ENCODE data around the gene BOLA1. TPM values are rescaled to one million over a fixed set of nuclear protein-coding genes. Genes with fewer than 3 reads are reported as not detected.
"Not testable (repeated sequence)": the region's sequence is repeated elsewhere in the genome, so short reads cannot be mapped to it uniquely, and the experiment has no call there.

BOLA1 gene
- polyA plus RNA-seq, 1 of the 3 experiments (the other 2 are of a cell fraction) = 24.6 TPM

- TF ChIP-seq ZBTB33 (IDR thresholded peaks at IDR 0.05; ENCODE audit: borderline replicate concordance, low read depth) (0 out of 2 replicates have a peak, but pooled peaks have one; percentile 22), ELF1 (IDR thresholded peaks at IDR 0.05) (no peak)
- ChIA-PET POLR2A (interaction anchor here (1.0 to 2.4 kb wide), 2 partner anchors 37 to 39 kb away, joined by 3 to 13 read pairs; a partner anchor contains a TSS), CTCF (no interaction called here)
- H4K20me1 ChIP-seq (ENCODE audit: insufficient read depth) = no peaks in the 10 kb centered on the region; the same call in 1 of the 2 replicates
- H3K4me2 ChIP-seq = peak overlapping the region; percentile 79
- 2% methylated on average over 9 of the region's 9 CpGs for WGBS (ENCODE audit: low lambda C conversion rate)
- H2AFZ ChIP-seq (ENCODE audit: low read depth) = no peak overlapping the region
- no peaks in the 10 kb centered on the region for H3K27me3 ChIP-seq (ENCODE audit: insufficient read depth)
- peaks cover 0 to 18% of the 10 kb centered on the region in 2 experiments for H3K36me3 ChIP-seq (replicated peaks in 1 of 2; ENCODE audit: control insufficient read depth in 1 of 2, insufficient read depth in 2 of 2, low read length in 1 of 2)
- H3K79me2 ChIP-seq (ENCODE audit: insufficient read depth) = peaks cover 52% of the 10 kb centered on the region
- DNase-seq = no peak
- H3K9ac ChIP-seq = peak overlapping the region; percentile 76
- H3K4me3 ChIP-seq (ENCODE audit: low read depth in 2 of 2, low read length in 1 of 2) = peak overlapping the region; percentile 65 to 69
- peak overlapping the region; percentile 72 to 90 for H3K27ac ChIP-seq (ENCODE audit: low read depth in 2 of 2, low read length in 1 of 2)
- no peaks in the 10 kb centered on the region for H3F3A ChIP-seq (replicated peaks; ENCODE audit: insufficient read depth)
- peaks cover 13 to 35% of the 10 kb centered on the region in 2 experiments; a peak in 3 of 4 replicates for H3K4me1 ChIP-seq (ENCODE audit: control insufficient read depth in 1 of 2, insufficient read depth in 2 of 2, low read depth in 1 of 2, low read length in 1 of 2)
- H3K9me3 ChIP-seq = no peaks in the 10 kb centered on the region
- no peaks in the 10 kb centered on the region for H3K9me2 ChIP-seq
Measured at GRCh38 chr1:149849947-149850360, 49.4 kb upstream of the BOLA1 start.

GRCh38 chr1:149850732-149851345, 48.5 kb upstream of the BOLA1 start:
- H3K9me2 ChIP-seq; H3K4me3 ChIP-seq (ENCODE audit: low read depth in 2 of 2, low read length in 1 of 2); H3K36me3 ChIP-seq (replicated peaks in 1 of 2; ENCODE audit: control insufficient read depth in 1 of 2, insufficient read depth in 2 of 2, low read length in 1 of 2); DNase-seq; H3K9ac ChIP-seq; CTCF ChIA-PET; H4K20me1 ChIP-seq (ENCODE audit: insufficient read depth); H3K4me2 ChIP-seq; H2AFZ ChIP-seq (ENCODE audit: low read depth); H3K27ac ChIP-seq (ENCODE audit: low read depth in 2 of 2, low read length in 1 of 2); H3K27me3 ChIP-seq (ENCODE audit: insufficient read depth); H3K9me3 ChIP-seq; H3F3A ChIP-seq (replicated peaks; ENCODE audit: insufficient read depth): not testable (repeated sequence)
- Histone ChIP-seq H3K79me2 (ENCODE audit: insufficient read depth) (peaks cover 44% of the 10 kb centered on the region), H3K4me1 (ENCODE audit: control insufficient read depth in 1 of 2, insufficient read depth in 2 of 2, low read depth in 1 of 2, low read length in 1 of 2) (peaks cover 13 to 26% of the 10 kb centered on the region in 2 experiments; a peak in 3 of 4 replicates)
- POLR2A ChIA-PET = interaction anchor here (2.4 kb wide), 1 partner anchor 36 kb away, joined by 13 read pairs; a partner anchor contains a TSS
- no CpG with 5 or more reads among the region's 62 CpGs for WGBS (ENCODE audit: low lambda C conversion rate)

- H3K9me3 ChIP-seq; POLR2A ChIA-PET; H3K4me2 ChIP-seq; H3K4me3 ChIP-seq (ENCODE audit: low read depth in 2 of 2, low read length in 1 of 2); H3K36me3 ChIP-seq (replicated peaks in 1 of 2; ENCODE audit: control insufficient read depth in 1 of 2, insufficient read depth in 2 of 2, low read length in 1 of 2); H3K9me2 ChIP-seq; H3K9ac ChIP-seq; H2AFZ ChIP-seq (ENCODE audit: low read depth); H4K20me1 ChIP-seq (ENCODE audit: insufficient read depth); CTCF ChIA-PET; H3F3A ChIP-seq (replicated peaks; ENCODE audit: insufficient read depth); H3K27me3 ChIP-seq (ENCODE audit: insufficient read depth); DNase-seq; H3K27ac ChIP-seq (ENCODE audit: low read depth in 2 of 2, low read length in 1 of 2): not testable (repeated sequence)
- H3K79me2 ChIP-seq (ENCODE audit: insufficient read depth) = peaks cover 35% of the 10 kb centered on the region
- WGBS (ENCODE audit: low lambda C conversion rate) = no CpG with 5 or more reads among the region's 53 CpGs
- peaks cover 13 to 21% of the 10 kb centered on the region in 2 experiments; a peak in 3 of 4 replicates for H3K4me1 ChIP-seq (ENCODE audit: control insufficient read depth in 1 of 2, insufficient read depth in 2 of 2, low read depth in 1 of 2, low read length in 1 of 2)
Measured at GRCh38 chr1:149851585-149852213, 47.7 kb upstream of the BOLA1 start.

GRCh38 chr1:149852263-149852662, 47.1 kb upstream of the BOLA1 start:
- H3F3A ChIP-seq (replicated peaks; ENCODE audit: insufficient read depth); H2AFZ ChIP-seq (ENCODE audit: low read depth); H3K4me3 ChIP-seq (ENCODE audit: low read depth in 2 of 2, low read length in 1 of 2); DNase-seq; H3K9me3 ChIP-seq; H3K9ac ChIP-seq; POLR2A ChIA-PET; H3K4me2 ChIP-seq; H3K27ac ChIP-seq (ENCODE audit: low read depth in 2 of 2, low read length in 1 of 2); H3K36me3 ChIP-seq (replicated peaks in 1 of 2; ENCODE audit: control insufficient read depth in 1 of 2, insufficient read depth in 2 of 2, low read length in 1 of 2); H4K20me1 ChIP-seq (ENCODE audit: insufficient read depth); H3K27me3 ChIP-seq (ENCODE audit: insufficient read depth); H3K9me2 ChIP-seq; CTCF ChIA-PET: not testable (repeated sequence)
- Histone ChIP-seq H3K4me1 (ENCODE audit: control insufficient read depth in 1 of 2, insufficient read depth in 2 of 2, low read depth in 1 of 2, low read length in 1 of 2) (peaks cover 13 to 21% of the 10 kb centered on the region in 2 experiments; a peak in 3 of 4 replicates), H3K79me2 (ENCODE audit: insufficient read depth) (peaks cover 29% of the 10 kb centered on the region)
- no CpG with 5 or more reads among the region's 26 CpGs for WGBS (ENCODE audit: low lambda C conversion rate)

- H3K4me3 ChIP-seq (ENCODE audit: low read depth in 2 of 2, low read length in 1 of 2); H3K9me3 ChIP-seq; CTCF ChIA-PET; DNase-seq; POLR2A ChIA-PET; H3K27me3 ChIP-seq (ENCODE audit: insufficient read depth); H3K4me2 ChIP-seq; H3K79me2 ChIP-seq (ENCODE audit: insufficient read depth); H3F3A ChIP-seq (replicated peaks; ENCODE audit: insufficient read depth); H3K36me3 ChIP-seq (replicated peaks in 1 of 2; ENCODE audit: control insufficient read depth in 1 of 2, insufficient read depth in 2 of 2, low read length in 1 of 2); H3K9ac ChIP-seq; H4K20me1 ChIP-seq (ENCODE audit: insufficient read depth); H2AFZ ChIP-seq (ENCODE audit: low read depth); H3K9me2 ChIP-seq; H3K4me1 ChIP-seq (ENCODE audit: control insufficient read depth in 1 of 2, insufficient read depth in 2 of 2, low read depth in 1 of 2, low read length in 1 of 2); H3K27ac ChIP-seq (ENCODE audit: low read depth in 2 of 2, low read length in 1 of 2): not testable (repeated sequence)
- no CpG with 5 or more reads among the region's 15 CpGs for WGBS (ENCODE audit: low lambda C conversion rate)
Measured at GRCh38 chr1:149860271-149860670, 39.1 kb upstream of the BOLA1 start.
